Measurements from ENCODE around the gene REEP6.

The REEP6 gene

GRCh38 chr19:1456121-1456900 lies 34.7 kb upstream of the REEP6 start:
- no peak for DNase-seq (ENCODE audit: low read depth)

GRCh38 chr19:1457031-1457739 lies 33.8 kb upstream of the REEP6 start:
- no peak for DNase-seq (ENCODE audit: low read depth)

GRCh38 chr19:1457892-1458291 lies 33.1 kb upstream of the REEP6 start:
- DNase-seq (ENCODE audit: low read depth) = no peak

- no peak for DNase-seq (ENCODE audit: low read depth)
Measured at GRCh38 chr19:1459479-1459878, 31.5 kb upstream of the REEP6 start.

- no peak for DNase-seq (ENCODE audit: low read depth)
Measured at GRCh38 chr19:1460033-1460995, 30.7 kb upstream of the REEP6 start.

- DNase-seq (ENCODE audit: low read depth) = no peak
Measured at GRCh38 chr19:1461862-1462261, 29.1 kb upstream of the REEP6 start.

GRCh38 chr19:1465191-1466016 lies 25.6 kb upstream of the REEP6 start:
- no peak for DNase-seq (ENCODE audit: low read depth)

- DNase-seq (ENCODE audit: low read depth) = no peak
Measured at GRCh38 chr19:1466018-1466460, 24.9 kb upstream of the REEP6 start.

- no peak for DNase-seq (ENCODE audit: low read depth)
Measured at GRCh38 chr19:1466461-1467214, 24.3 kb upstream of the REEP6 start.

GRCh38 chr19:1467215-1467489 lies 23.8 kb upstream of the REEP6 start:
- DNase-seq (ENCODE audit: low read depth) = no peak

GRCh38 chr19:1467490-1468273 lies 23.3 kb upstream of the REEP6 start:
- DNase-seq (ENCODE audit: low read depth) = no peak

- no peak for DNase-seq (ENCODE audit: low read depth)
Measured at GRCh38 chr19:1468274-1468820, 22.6 kb upstream of the REEP6 start.

GRCh38 chr19:1468821-1469254 lies 22.1 kb upstream of the REEP6 start:
- DNase-seq (ENCODE audit: low read depth) = peak; percentile 52

- DNase-seq (ENCODE audit: low read depth) = no peak
Measured at GRCh38 chr19:1469255-1470054, 21.5 kb upstream of the REEP6 start.

GRCh38 chr19:1470055-1470304 lies 21.0 kb upstream of the REEP6 start:
- no peak for DNase-seq (ENCODE audit: low read depth)

GRCh38 chr19:1470305-1471009 lies 20.5 kb upstream of the REEP6 start:
- DNase-seq (ENCODE audit: low read depth) = peak; percentile 63

- no peak for DNase-seq (ENCODE audit: low read depth)
Measured at GRCh38 chr19:1471010-1471514, 19.9 kb upstream of the REEP6 start.

- DNase-seq (ENCODE audit: low read depth) = no peak
Measured at GRCh38 chr19:1471515-1472160, 19.3 kb upstream of the REEP6 start.
